ENCODE results near the gene PAX2. TPM values are rescaled to one million over a fixed set of nuclear protein-coding genes. Genes with fewer than 3 reads are reported as not detected.

The PAX2 gene
- total RNA-seq, 1 donor from 2014 or later, result 5.1 TPM

GRCh38 chr10:100836891-100837290 is 91.5 kb downstream of the PAX2 start:
- Histone ChIP-seq H3K27me3 (ENCODE audit: control insufficient read depth, insufficient read depth, low read length) (peaks cover 27% of the 10 kb centered on the region), H3K36me3 (ENCODE audit: control insufficient read depth, insufficient read depth, low read length) (no peaks in the 10 kb centered on the region), H3K4me3 (ENCODE audit: low read depth, low read length) (no peak overlapping the region)
- DNase-seq (ENCODE audit: low read depth), result no peak
- no peak for TF ChIP-seq CTCF (IDR thresholded peaks at IDR 0.05; ENCODE audit: insufficient read depth, low read length, poor library complexity, severe bottlenecking)

GRCh38 chr10:100837300-100837699 is 91.9 kb downstream of the PAX2 start:
- DNase-seq (ENCODE audit: low read depth), result no peak
- peaks cover 27% of the 10 kb centered on the region for H3K27me3 ChIP-seq (ENCODE audit: control insufficient read depth, insufficient read depth, low read length)
- H3K4me3 ChIP-seq (ENCODE audit: low read depth, low read length), result no peak overlapping the region
- H3K36me3 ChIP-seq (ENCODE audit: control insufficient read depth, insufficient read depth, low read length), result no peaks in the 10 kb centered on the region
- TF ChIP-seq CTCF (IDR thresholded peaks at IDR 0.05; ENCODE audit: insufficient read depth, low read length, poor library complexity, severe bottlenecking), result no peak

GRCh38 chr10:100838986-100839385 is 93.6 kb downstream of the PAX2 start:
- no peaks in the 10 kb centered on the region for H3K36me3 ChIP-seq (ENCODE audit: control insufficient read depth, insufficient read depth, low read length)
- peaks cover 21% of the 10 kb centered on the region for H3K27me3 ChIP-seq (ENCODE audit: control insufficient read depth, insufficient read depth, low read length)
- no peak for DNase-seq (ENCODE audit: low read depth)
- TF ChIP-seq CTCF (IDR thresholded peaks at IDR 0.05; ENCODE audit: insufficient read depth, low read length, poor library complexity, severe bottlenecking), result no peak
- no peak overlapping the region for H3K4me3 ChIP-seq (ENCODE audit: low read depth, low read length)

- Histone ChIP-seq H3K36me3 (ENCODE audit: control insufficient read depth, insufficient read depth, low read length) (no peaks in the 10 kb centered on the region), H3K27me3 (ENCODE audit: control insufficient read depth, insufficient read depth, low read length) (peaks cover 14% of the 10 kb centered on the region), H3K4me3 (ENCODE audit: low read depth, low read length) (no peak overlapping the region)
- DNase-seq (ENCODE audit: low read depth), result no peak
- TF ChIP-seq CTCF (IDR thresholded peaks at IDR 0.05; ENCODE audit: insufficient read depth, low read length, poor library complexity, severe bottlenecking), result no peak
These were observed 96.1 kb downstream of the PAX2 start for GRCh38 chr10:100841528-100841927.

- H3K27me3 ChIP-seq (ENCODE audit: control insufficient read depth, insufficient read depth, low read length), result peaks cover 14% of the 10 kb centered on the region
- H3K4me3 ChIP-seq (ENCODE audit: low read depth, low read length), result no peak overlapping the region
- H3K36me3 ChIP-seq (ENCODE audit: control insufficient read depth, insufficient read depth, low read length), result no peaks in the 10 kb centered on the region
- DNase-seq (ENCODE audit: low read depth), result no peak
- TF ChIP-seq CTCF (IDR thresholded peaks at IDR 0.05; ENCODE audit: insufficient read depth, low read length, poor library complexity, severe bottlenecking), result no peak
These were observed 102.1 kb downstream of the PAX2 start for GRCh38 chr10:100847440-100847839.

- Histone ChIP-seq H3K27me3 (ENCODE audit: control insufficient read depth, insufficient read depth, low read length) (peaks cover 14% of the 10 kb centered on the region), H3K4me3 (ENCODE audit: low read depth, low read length) (no peak overlapping the region), H3K36me3 (ENCODE audit: control insufficient read depth, insufficient read depth, low read length) (no peaks in the 10 kb centered on the region)
- DNase-seq (ENCODE audit: low read depth), result no peak
- TF ChIP-seq CTCF (IDR thresholded peaks at IDR 0.05; ENCODE audit: insufficient read depth, low read length, poor library complexity, severe bottlenecking), result no peak
These were observed 103.4 kb downstream of the PAX2 start for GRCh38 chr10:100848770-100849169.

Data from kidney epithelial cell (primary cell).